SK-N-SH treated with all-trans-retinoic acid at 6 μM for 48 hours (cell line): ENCODE measurements around the gene SCIN.
"Not testable (repeated sequence)": the region's sequence is repeated elsewhere in the genome, so short reads cannot be mapped to it uniquely, and the experiment has no call there.

Source experiments
- ATAC-seq: fragments of 200-7000 bp; cut with Tn5 transposase; 3 replicates; pipeline ENCODE4 v1.9.1; 2020; ENCODE audit warnings: mild to moderate bottlenecking, moderate library complexity
- BACH2 ChIP-seq: fragments of 250-450 bp; sonication (Bioruptor Pico); IDR thresholded peaks from 2 replicates; pipeline ENCODE4 v1.9.0; 2021; ENCODE audit warnings: mild to moderate bottlenecking, borderline replicate concordance
- CSDC2 ChIP-seq: fragments of 250-450 bp; sonication (Bioruptor Pico); IDR thresholded peaks from 2 replicates; pipeline ENCODE4 v1.5.0; 2020; ENCODE audit warnings: mild to moderate bottlenecking, moderate library complexity
- ESRRG ChIP-seq: fragments of 250-450 bp; sonication (Bioruptor Pico); IDR thresholded peaks from 2 replicates; pipeline ENCODE4 v1.6.1; 2021; ENCODE audit warnings: mild to moderate bottlenecking
- ISL1 ChIP-seq: fragments of 250-450 bp; sonication (Bioruptor Pico); IDR thresholded peaks from 2 replicates; pipeline ENCODE4 v2.1.2; 2022; ENCODE audit warnings: mild to moderate bottlenecking, moderate library complexity
- OSR1 ChIP-seq: fragments of 250-450 bp; sonication (Bioruptor Pico); IDR thresholded peaks from 2 replicates; pipeline ENCODE4 v1.8.0; 2022; ENCODE audit warnings: moderate library complexity, mild to moderate bottlenecking, inconsistent platforms
- PPARA ChIP-seq: fragments of 250-450 bp; sonication (Bioruptor Pico); IDR thresholded peaks from 2 replicates; pipeline ENCODE4 v1.5.0; 2020; ENCODE audit warnings: mild to moderate bottlenecking, borderline replicate concordance
- RARB ChIP-seq: fragments of 250-450 bp; sonication (Bioruptor Pico); IDR thresholded peaks from 2 replicates; pipeline ENCODE4 v1.8.0; 2021; ENCODE audit warnings: mild to moderate bottlenecking, moderate library complexity
- TCF4 ChIP-seq: fragments of 250-450 bp; sonication (Bioruptor Pico); IDR thresholded peaks from 2 replicates; pipeline ENCODE4 v1.8.0; 2021; ENCODE audit warnings: mild to moderate bottlenecking, moderate library complexity, borderline replicate concordance
- ZC3H10 ChIP-seq: fragments of 250-450 bp; sonication (Bioruptor Pico); IDR thresholded peaks from 2 replicates; pipeline ENCODE4 v1.5.1; 2021; ENCODE audit warnings: mild to moderate bottlenecking, moderate library complexity
- ZFP3 ChIP-seq: fragments of 250-450 bp; sonication (Bioruptor Pico); IDR thresholded peaks from 2 replicates; pipeline ENCODE4 v1.5.0; 2020; ENCODE audit warnings: mild to moderate bottlenecking, moderate library complexity
- ZFP30 ChIP-seq: fragments of 450-650 bp; formaldehyde crosslinking; IDR thresholded peaks from 2 replicates; pipeline ENCODE4 v1.5.0; 2022; ENCODE audit warnings: mild to moderate bottlenecking, moderate library complexity
- ZNF565 ChIP-seq: fragments of 450-650 bp; formaldehyde crosslinking; conservative IDR thresholded peaks from 2 replicates; pipeline ENCODE4 v1.5.0; 2020; ENCODE audit warnings: low read depth, mild to moderate bottlenecking, moderate library complexity
- ZNF8 ChIP-seq: fragments of 450-650 bp; formaldehyde crosslinking; IDR thresholded peaks from 2 replicates; pipeline ENCODE4 v1.5.0; 2020; ENCODE audit warnings: mild to moderate bottlenecking, moderate library complexity
- TF ChIP-seq, protein P1 (sequence below): fragments of 250-450 bp; sonication (Bioruptor Pico); IDR thresholded peaks from 2 replicates; pipeline ENCODE4 v1.5.1; 2020; ENCODE audit warnings: low read depth, mild to moderate bottlenecking, moderate library complexity
- TF ChIP-seq, protein P2 (sequence below): fragments of 250-450 bp; sonication (Bioruptor Pico); IDR thresholded peaks from 2 replicates; pipeline ENCODE4 v1.8.0; 2020; ENCODE audit warnings: mild to moderate bottlenecking, moderate library complexity, borderline replicate concordance
- TF ChIP-seq, protein P3 (sequence below): fragments of 250-450 bp; sonication (Bioruptor Pico); IDR thresholded peaks from 2 replicates; pipeline ENCODE4 v1.5.1; 2021; ENCODE audit warnings: mild to moderate bottlenecking, moderate library complexity
- TF ChIP-seq, protein P4 (sequence below): fragments of 250-450 bp; sonication (Bioruptor Pico); IDR thresholded peaks from 2 replicates; pipeline ENCODE4 v1.8.0; 2021; ENCODE audit warnings: low read depth, mild to moderate bottlenecking, moderate library complexity, borderline replicate concordance
- TF ChIP-seq, protein P5 (sequence below): fragments of 250-450 bp; sonication (Bioruptor Pico); IDR thresholded peaks from 2 replicates; pipeline ENCODE4 v1.5.0; 2020; ENCODE audit warnings: mild to moderate bottlenecking, moderate library complexity

Gene SCIN

DNA sequence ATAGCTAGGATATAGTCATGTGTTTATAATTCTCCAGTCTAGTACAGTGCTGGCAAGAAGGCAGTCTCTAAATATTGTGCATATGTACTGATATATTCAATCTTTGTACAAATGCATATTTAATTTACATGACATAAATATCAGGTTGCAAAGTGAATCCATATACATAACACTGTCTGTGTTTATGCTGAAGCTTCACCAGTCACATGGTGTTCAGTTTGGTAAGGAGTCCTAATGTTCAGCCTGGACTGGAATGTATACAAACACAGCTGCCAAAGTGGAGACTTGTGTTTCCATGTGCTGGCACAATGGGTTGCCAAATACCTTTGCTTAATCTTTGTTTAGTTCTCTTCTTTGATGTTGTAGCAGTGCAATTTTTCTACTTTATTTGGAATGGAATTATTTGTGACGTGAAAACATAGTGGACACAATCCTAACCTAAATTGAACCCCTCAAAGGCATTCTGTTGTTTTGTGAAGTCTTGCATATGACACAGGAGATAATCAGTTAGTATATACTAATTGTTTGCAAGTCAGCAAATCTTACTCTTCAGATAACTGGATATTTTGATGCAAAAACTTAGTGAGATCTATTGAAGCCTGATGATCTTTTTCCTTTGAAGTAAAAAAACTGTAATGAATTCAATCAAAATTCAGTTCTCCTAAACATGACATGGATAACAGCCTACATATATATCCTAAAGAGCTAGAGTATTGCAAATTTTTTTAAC, 99.6 kb downstream of the SCIN start:
- TF ChIP-seq, protein P1, sequence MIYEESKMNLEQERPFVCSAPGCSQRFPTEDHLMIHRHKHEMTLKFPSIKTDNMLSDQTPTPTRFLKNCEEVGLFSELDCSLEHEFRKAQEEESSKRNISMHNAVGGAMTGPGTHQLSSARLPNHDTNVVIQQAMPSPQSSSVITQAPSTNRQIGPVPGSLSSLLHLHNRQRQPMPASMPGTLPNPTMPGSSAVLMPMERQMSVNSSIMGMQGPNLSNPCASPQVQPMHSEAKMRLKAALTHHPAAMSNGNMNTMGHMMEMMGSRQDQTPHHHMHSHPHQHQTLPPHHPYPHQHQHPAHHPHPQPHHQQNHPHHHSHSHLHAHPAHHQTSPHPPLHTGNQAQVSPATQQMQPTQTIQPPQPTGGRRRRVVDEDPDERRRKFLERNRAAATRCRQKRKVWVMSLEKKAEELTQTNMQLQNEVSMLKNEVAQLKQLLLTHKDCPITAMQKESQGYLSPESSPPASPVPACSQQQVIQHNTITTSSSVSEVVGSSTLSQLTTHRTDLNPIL, result no peak

DNA sequence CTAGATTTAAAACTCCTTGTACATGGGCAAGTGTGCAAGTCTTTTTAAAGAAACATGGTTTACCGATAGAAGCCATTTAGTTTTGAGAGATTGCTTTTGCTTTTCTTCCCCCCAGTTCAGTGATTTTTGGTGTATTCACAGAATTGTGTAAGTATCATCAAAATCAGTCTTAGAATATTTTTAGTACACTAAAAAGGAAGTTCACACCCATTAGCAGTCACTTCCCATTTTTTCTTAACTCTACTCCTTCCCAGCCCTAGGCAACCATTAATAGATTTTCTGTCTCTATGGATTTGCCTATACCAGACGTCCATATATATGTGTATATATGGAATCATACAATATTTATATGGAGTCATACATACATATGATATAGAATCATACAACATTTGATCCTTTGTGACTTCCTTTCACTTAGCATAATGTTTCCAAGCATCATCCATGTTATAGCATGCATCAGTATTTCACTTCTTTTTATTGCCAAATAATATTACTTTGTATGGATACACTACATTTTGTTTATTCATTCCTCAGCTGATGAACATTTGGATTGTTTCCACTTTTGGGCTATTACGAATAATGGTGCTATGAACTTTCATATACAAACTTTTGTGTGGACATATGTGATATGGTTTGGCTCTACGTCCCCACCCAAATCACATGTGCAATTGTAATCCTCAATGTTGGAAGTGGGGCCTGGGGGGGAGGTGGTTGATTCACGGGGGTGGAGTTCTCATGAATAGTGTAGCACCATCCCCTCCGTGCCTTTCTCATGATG, 100.4 kb downstream of the SCIN start:
- TF ChIP-seq ZFP30 (CRISPR knock-in tag) (no peak), ZFP3 (CRISPR knock-in tag) (no peak), BACH2 (no peak), ZNF565 (no peak), CSDC2 (CRISPR knock-in tag) (no peak)
- TF ChIP-seq, protein P2, sequence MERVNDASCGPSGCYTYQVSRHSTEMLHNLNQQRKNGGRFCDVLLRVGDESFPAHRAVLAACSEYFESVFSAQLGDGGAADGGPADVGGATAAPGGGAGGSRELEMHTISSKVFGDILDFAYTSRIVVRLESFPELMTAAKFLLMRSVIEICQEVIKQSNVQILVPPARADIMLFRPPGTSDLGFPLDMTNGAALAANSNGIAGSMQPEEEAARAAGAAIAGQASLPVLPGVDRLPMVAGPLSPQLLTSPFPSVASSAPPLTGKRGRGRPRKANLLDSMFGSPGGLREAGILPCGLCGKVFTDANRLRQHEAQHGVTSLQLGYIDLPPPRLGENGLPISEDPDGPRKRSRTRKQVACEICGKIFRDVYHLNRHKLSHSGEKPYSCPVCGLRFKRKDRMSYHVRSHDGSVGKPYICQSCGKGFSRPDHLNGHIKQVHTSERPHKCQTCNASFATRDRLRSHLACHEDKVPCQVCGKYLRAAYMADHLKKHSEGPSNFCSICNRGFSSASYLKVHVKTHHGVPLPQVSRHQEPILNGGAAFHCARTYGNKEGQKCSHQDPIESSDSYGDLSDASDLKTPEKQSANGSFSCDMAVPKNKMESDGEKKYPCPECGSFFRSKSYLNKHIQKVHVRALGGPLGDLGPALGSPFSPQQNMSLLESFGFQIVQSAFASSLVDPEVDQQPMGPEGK, result no peak
- no peak for ATAC-seq

More for the DNA sequence above, 99.6 kb downstream of the SCIN start:
- peak; percentile 72 for ATAC-seq

DNA sequence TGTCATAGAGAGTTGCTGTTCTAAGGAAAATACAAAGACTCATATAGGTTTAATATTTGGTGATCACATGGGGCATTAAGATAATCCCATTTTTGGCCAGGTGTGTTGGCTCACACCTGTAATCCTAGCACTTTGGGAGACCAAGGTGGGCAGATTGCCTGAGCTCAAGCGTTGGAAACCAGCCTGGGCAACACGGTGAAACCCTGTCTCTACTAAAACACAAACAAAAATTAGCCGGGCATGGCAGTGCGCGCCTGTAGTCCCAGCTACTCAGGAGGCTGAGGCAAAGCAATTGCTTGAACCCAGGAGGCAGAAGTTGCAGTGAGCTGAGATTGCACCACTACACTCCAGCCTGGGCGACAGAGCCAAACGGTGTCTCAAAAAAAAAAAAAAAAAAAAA, 102.9 kb downstream of the SCIN start:
- not testable (repeated sequence) for ATAC-seq

DNA sequence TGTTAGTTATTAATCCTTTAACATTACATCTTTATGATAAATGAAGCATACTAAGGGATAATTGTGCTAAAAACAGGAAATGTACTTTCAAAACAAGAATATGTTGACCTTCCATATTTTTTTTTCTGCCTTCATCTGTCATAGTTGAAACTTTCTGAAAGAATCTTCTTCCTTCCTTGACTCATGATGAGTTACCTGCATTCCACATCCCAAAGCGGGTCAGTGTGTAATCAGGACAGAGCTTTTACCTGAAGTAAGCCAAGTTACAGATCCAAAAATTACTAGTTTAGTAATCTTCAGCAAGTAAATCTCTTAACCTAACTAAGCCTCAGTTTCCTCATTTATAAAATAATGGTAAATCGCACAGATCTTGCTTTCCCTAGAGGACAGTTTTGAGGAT, 103.5 kb downstream of the SCIN start:
- TF ChIP-seq, protein P2, result no peak
- TF ChIP-seq OSR1 (CRISPR knock-in tag) (no peak), ESRRG (no peak), ZNF8 (CRISPR knock-in tag) (no peak), RARB (no peak), ISL1 (CRISPR knock-in tag) (no peak), ZC3H10 (CRISPR knock-in tag) (no peak), PPARA (no peak), TCF4 (CRISPR knock-in tag) (no peak)
- TF ChIP-seq, protein P3, sequence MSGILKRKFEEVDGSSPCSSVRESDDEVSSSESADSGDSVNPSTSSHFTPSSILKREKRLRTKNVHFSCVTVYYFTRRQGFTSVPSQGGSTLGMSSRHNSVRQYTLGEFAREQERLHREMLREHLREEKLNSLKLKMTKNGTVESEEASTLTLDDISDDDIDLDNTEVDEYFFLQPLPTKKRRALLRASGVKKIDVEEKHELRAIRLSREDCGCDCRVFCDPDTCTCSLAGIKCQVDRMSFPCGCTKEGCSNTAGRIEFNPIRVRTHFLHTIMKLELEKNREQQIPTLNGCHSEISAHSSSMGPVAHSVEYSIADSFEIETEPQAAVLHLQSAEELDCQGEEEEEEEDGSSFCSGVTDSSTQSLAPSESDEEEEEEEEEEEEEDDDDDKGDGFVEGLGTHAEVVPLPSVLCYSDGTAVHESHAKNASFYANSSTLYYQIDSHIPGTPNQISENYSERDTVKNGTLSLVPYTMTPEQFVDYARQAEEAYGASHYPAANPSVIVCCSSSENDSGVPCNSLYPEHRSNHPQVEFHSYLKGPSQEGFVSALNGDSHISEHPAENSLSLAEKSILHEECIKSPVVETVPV, result no peak
- TF ChIP-seq, protein P4, sequence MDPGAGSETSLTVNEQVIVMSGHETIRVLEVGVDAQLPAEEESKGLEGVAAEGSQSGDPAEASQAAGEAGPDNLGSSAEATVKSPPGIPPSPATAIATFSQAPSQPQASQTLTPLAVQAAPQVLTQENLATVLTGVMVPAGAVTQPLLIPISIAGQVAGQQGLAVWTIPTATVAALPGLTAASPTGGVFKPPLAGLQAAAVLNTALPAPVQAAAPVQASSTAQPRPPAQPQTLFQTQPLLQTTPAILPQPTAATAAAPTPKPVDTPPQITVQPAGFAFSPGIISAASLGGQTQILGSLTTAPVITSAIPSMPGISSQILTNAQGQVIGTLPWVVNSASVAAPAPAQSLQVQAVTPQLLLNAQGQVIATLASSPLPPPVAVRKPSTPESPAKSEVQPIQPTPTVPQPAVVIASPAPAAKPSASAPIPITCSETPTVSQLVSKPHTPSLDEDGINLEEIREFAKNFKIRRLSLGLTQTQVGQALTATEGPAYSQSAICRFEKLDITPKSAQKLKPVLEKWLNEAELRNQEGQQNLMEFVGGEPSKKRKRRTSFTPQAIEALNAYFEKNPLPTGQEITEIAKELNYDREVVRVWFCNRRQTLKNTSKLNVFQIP (CRISPR knock-in tag), result no peak
- TF ChIP-seq, protein P5, sequence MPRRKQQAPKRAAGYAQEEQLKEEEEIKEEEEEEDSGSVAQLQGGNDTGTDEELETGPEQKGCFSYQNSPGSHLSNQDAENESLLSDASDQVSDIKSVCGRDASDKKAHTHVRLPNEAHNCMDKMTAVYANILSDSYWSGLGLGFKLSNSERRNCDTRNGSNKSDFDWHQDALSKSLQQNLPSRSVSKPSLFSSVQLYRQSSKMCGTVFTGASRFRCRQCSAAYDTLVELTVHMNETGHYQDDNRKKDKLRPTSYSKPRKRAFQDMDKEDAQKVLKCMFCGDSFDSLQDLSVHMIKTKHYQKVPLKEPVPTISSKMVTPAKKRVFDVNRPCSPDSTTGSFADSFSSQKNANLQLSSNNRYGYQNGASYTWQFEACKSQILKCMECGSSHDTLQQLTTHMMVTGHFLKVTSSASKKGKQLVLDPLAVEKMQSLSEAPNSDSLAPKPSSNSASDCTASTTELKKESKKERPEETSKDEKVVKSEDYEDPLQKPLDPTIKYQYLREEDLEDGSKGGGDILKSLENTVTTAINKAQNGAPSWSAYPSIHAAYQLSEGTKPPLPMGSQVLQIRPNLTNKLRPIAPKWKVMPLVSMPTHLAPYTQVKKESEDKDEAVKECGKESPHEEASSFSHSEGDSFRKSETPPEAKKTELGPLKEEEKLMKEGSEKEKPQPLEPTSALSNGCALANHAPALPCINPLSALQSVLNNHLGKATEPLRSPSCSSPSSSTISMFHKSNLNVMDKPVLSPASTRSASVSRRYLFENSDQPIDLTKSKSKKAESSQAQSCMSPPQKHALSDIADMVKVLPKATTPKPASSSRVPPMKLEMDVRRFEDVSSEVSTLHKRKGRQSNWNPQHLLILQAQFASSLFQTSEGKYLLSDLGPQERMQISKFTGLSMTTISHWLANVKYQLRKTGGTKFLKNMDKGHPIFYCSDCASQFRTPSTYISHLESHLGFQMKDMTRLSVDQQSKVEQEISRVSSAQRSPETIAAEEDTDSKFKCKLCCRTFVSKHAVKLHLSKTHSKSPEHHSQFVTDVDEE (CRISPR knock-in tag), result no peak
- TF ChIP-seq, protein P1, result no peak
- ATAC-seq, result no peak
